ENCODE results near the gene TJP1.

The TJP1 gene

GRCh38 chr15:29656636-29657475 lies 165.4 kb downstream of the TJP1 start:
- DNase-seq: no peak

GRCh38 chr15:29652595-29652994 lies 169.7 kb downstream of the TJP1 start:
- no peak for DNase-seq

- no peak for DNase-seq
Measured at GRCh38 chr15:29651476-29652233, 170.6 kb downstream of the TJP1 start.
